ENCODE data around the gene STK17B. TPM values are rescaled to one million over a fixed set of nuclear protein-coding genes. Genes with fewer than 3 reads are reported as not detected.

The STK17B gene
- total RNA-seq, 4 donors from 2014 or later, result 7.2 to 28.2 (median 26.8) TPM

GRCh38 chr2:196183528-196184231 is 12.3 kb upstream of the STK17B start:
- TF ChIP-seq POLR2A (IDR thresholded peaks at IDR 0.05), result no peak
- TF ChIP-seq, protein P1, sequence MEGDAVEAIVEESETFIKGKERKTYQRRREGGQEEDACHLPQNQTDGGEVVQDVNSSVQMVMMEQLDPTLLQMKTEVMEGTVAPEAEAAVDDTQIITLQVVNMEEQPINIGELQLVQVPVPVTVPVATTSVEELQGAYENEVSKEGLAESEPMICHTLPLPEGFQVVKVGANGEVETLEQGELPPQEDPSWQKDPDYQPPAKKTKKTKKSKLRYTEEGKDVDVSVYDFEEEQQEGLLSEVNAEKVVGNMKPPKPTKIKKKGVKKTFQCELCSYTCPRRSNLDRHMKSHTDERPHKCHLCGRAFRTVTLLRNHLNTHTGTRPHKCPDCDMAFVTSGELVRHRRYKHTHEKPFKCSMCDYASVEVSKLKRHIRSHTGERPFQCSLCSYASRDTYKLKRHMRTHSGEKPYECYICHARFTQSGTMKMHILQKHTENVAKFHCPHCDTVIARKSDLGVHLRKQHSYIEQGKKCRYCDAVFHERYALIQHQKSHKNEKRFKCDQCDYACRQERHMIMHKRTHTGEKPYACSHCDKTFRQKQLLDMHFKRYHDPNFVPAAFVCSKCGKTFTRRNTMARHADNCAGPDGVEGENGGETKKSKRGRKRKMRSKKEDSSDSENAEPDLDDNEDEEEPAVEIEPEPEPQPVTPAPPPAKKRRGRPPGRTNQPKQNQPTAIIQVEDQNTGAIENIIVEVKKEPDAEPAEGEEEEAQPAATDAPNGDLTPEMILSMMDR (IDR thresholded peaks at IDR 0.05), result no peak
- Histone ChIP-seq H3K4me3 (no peak overlapping the region), H3K4me1 (no peaks in the 10 kb centered on the region), H3K27ac (no peak overlapping the region), H3K27me3 (no peaks in the 10 kb centered on the region), H3K36me3 (no peaks in the 10 kb centered on the region), H3K9me3 (no peaks in the 10 kb centered on the region)
- DNase-seq, result no peak
- intact Hi-C loops (cut with DNase I; ENCODE audit: low total_unique reads), result no loop called here

DNA sequence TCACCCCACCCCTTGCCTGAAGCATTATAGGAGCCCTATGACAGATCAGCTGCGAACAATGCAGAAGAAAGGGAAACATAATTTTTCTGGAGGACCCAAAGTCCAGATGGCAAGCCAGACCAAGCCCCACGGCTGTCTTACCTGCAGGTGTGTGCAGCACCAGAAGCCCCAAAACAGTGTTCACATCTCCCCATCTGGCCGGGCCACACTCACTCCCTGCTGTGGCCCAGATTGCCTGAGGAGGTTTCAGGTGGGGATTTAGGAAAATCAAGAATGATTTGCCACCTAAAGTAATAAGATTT is 11.7 kb upstream of the STK17B start:
- no peaks in the 10 kb centered on the region for H3K9me3 ChIP-seq
- H3K4me3 ChIP-seq, result no peak overlapping the region
- no peaks in the 10 kb centered on the region for H3K4me1 ChIP-seq
- DNase-seq, result no peak
- H3K36me3 ChIP-seq, result no peaks in the 10 kb centered on the region
- TF ChIP-seq POLR2A (IDR thresholded peaks at IDR 0.05), result no peak
- TF ChIP-seq, protein P1 (IDR thresholded peaks at IDR 0.05), result no peak
- no peaks in the 10 kb centered on the region for H3K27me3 ChIP-seq
- no peak overlapping the region for H3K27ac ChIP-seq
- intact Hi-C loops (cut with DNase I; ENCODE audit: low total_unique reads), result no loop called here

DNA sequence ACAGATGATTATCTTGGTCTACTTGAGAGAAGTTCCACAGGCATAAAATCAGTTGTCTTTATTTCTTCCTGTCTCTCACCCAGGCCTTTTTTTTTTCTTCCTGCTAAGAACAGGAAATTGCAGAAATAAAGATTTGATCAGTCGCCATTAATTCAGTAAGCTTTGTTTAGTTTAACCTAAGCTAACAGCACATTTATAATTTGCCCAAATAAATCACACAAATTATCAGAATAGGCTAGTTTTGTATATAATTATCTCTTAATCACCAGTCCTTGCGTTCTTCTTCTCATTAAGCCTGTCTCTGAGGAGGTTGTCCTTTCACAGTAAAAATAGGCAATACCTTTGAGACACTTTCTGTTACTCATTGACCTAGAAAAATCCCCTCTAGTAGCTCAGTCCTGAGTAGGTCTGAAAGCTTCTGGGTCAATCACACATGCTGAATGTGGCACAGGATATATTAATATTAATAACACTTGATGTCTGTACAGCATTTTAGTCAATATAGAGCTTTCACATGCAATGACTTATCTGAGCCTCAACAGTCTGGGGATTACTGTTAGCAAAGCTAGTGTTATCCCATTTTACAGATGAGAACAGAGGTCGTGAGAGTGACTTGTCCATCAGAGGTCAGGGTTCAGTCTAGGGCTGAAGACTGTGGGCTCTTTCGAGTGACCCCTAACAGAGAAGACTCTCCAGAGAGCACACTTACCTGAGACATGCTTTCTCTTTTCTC is 11.2 kb upstream of the STK17B start:
- Histone ChIP-seq H3K27me3 (no peaks in the 10 kb centered on the region), H3K27ac (no peak overlapping the region), H3K36me3 (no peaks in the 10 kb centered on the region), H3K4me3 (no peak overlapping the region), H3K4me1 (no peaks in the 10 kb centered on the region), H3K9me3 (no peaks in the 10 kb centered on the region)
- TF ChIP-seq POLR2A (IDR thresholded peaks at IDR 0.05), result no peak
- TF ChIP-seq, protein P1 (IDR thresholded peaks at IDR 0.05), result no peak
- intact Hi-C loops (cut with DNase I; ENCODE audit: low total_unique reads), result no loop called here
- no peak for DNase-seq

GRCh38 chr2:196181484-196181883 is 10.1 kb upstream of the STK17B start:
- Histone ChIP-seq H3K27ac (no peak overlapping the region), H3K4me1 (no peaks in the 10 kb centered on the region), H3K4me3 (no peak overlapping the region), H3K27me3 (no peaks in the 10 kb centered on the region), H3K9me3 (no peaks in the 10 kb centered on the region), H3K36me3 (no peaks in the 10 kb centered on the region)
- intact Hi-C loops (cut with DNase I; ENCODE audit: low total_unique reads), result no loop called here
- DNase-seq, result no peak
- no peak for TF ChIP-seq POLR2A (IDR thresholded peaks at IDR 0.05)
- TF ChIP-seq, protein P1 (IDR thresholded peaks at IDR 0.05), result no peak

DNA sequence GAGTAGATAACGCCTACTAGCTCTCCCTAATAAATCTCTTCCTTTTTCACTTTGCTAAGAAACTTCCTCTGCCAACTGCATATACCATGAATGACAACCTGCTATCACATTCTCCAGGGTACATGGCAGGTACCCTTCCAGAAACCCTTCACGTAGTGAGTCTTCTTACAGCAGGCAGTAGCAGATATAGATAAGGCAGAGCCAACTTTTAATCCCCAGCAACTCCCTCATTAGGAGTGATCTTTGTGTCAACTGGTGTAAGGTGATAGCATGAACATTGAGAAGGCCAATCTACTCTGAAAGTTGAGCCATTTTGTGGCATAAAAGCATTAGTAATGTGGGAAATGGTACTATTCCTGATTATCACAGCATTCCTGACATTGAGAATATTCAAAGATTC is 5.7 kb upstream of the STK17B start:
- TF ChIP-seq POLR2A (IDR thresholded peaks at IDR 0.05), result no peak
- TF ChIP-seq, protein P1 (IDR thresholded peaks at IDR 0.05), result no peak
- no peak for DNase-seq
- H3K27ac ChIP-seq, result no peak overlapping the region

More for the DNA sequence above, 5.7 kb upstream of the STK17B start:
- H3K27me3 ChIP-seq, result no peaks in the 10 kb centered on the region
- intact Hi-C loops (cut with DNase I; ENCODE audit: low total_unique reads), result no loop called here
- H3K4me3 ChIP-seq, result no peak overlapping the region
- H3K4me1 ChIP-seq, result no peaks in the 10 kb centered on the region
- H3K9me3 ChIP-seq, result no peaks in the 10 kb centered on the region
- no peaks in the 10 kb centered on the region for H3K36me3 ChIP-seq

All from uterus (tissue), 4 donors.